Astrocyte (in vitro differentiated cells and primary cell): Measurements from ENCODE around the gene OTUD5. TPM values are rescaled to one million over a fixed set of nuclear protein-coding genes. Genes with fewer than 3 reads are reported as not detected.

Experiments
- DNase-seq: peaks from one replicate; pipeline ENCODE4 v3.0.0-alpha.2; 2010; ENCODE audit warnings: low read depth
- FAIRE-seq: peaks from 2 replicates; lab custom pipeline; 2011; peaks lifted over from hg19 to GRCh38; lab: Jason Lieb, UNC
- H2AFZ ChIP-seq: 2 replicates; pipeline ENCODE4 v1.6.0; 2012; ENCODE audit warnings: low read depth, low read length, inconsistent platforms
- H3K27ac ChIP-seq: 2 replicates; pipeline ENCODE4 v1.5.1; 2011; ENCODE audit warnings: low read depth, low read length, inconsistent platforms
- H3K27me3 ChIP-seq: 2 replicates; pipeline ENCODE4 v1.6.0; 2011; ENCODE audit warnings: low read length, inconsistent platforms; ENCODE audit not compliant: insufficient read depth
- H3K36me3 ChIP-seq: 2 replicates; pipeline ENCODE4 v1.5.1; 2011; ENCODE audit warnings: low read length, inconsistent platforms; ENCODE audit not compliant: insufficient read depth
- H3K4me1 ChIP-seq: 2 replicates; pipeline ENCODE4 v1.5.1; 2011; ENCODE audit warnings: low read length, inconsistent platforms; ENCODE audit not compliant: insufficient read depth
- H3K4me2 ChIP-seq: 2 replicates; pipeline ENCODE4 v1.6.0; 2012; ENCODE audit warnings: low read length, inconsistent platforms
- H3K4me3 ChIP-seq: 2 replicates; pipeline ENCODE4 v1.5.1; 2011; ENCODE audit warnings: low read depth, mild to moderate bottlenecking, low read length, inconsistent platforms; ENCODE audit not compliant: insufficient read depth
- H3K79me2 ChIP-seq: 2 replicates; pipeline ENCODE4 v1.6.0; 2012; ENCODE audit warnings: mild to moderate bottlenecking, low read length, inconsistent platforms; ENCODE audit not compliant: insufficient read depth
- H3K9ac ChIP-seq: 2 replicates; pipeline ENCODE4 v1.6.0; 2012; ENCODE audit warnings: mild to moderate bottlenecking, low read length, inconsistent platforms
- H3K9me3 ChIP-seq: 2 replicates; pipeline ENCODE4 v1.5.1; 2012; ENCODE audit warnings: low read depth, mild to moderate bottlenecking, low read length, inconsistent platforms; ENCODE audit not compliant: insufficient read depth
- H4K20me1 ChIP-seq: 2 replicates; pipeline ENCODE4 v1.6.0; 2012; ENCODE audit warnings: low read length, inconsistent platforms; ENCODE audit not compliant: insufficient read depth
- H3K27ac Mint-ChIP-seq: one replicate; pipeline ENCODE4 v1.8.0; 2021; ENCODE audit warnings: mild to moderate bottlenecking, mixed read lengths; ENCODE audit not compliant: unreplicated experiment
- H3K27me3 Mint-ChIP-seq: one replicate; pipeline ENCODE4 v1.8.0; 2021; ENCODE audit warnings: low read depth, mixed read lengths; ENCODE audit not compliant: unreplicated experiment
- H3K36me3 Mint-ChIP-seq: one replicate; pipeline ENCODE4 v1.8.0; 2021; ENCODE audit warnings: low read depth, mixed read lengths; ENCODE audit not compliant: unreplicated experiment
- H3K4me1 Mint-ChIP-seq: one replicate; pipeline ENCODE4 v1.8.0; 2021; ENCODE audit warnings: low read depth, mixed read lengths; ENCODE audit not compliant: unreplicated experiment
- H3K4me3 Mint-ChIP-seq: one replicate; pipeline ENCODE4 v1.8.0; 2021; ENCODE audit warnings: mild to moderate bottlenecking, moderate library complexity, mixed read lengths; ENCODE audit not compliant: unreplicated experiment
- H3K9me3 Mint-ChIP-seq: one replicate; pipeline ENCODE4 v1.8.0; 2021; ENCODE audit warnings: mild to moderate bottlenecking, mixed read lengths; ENCODE audit not compliant: unreplicated experiment
- EZH2 ChIP-seq: IDR thresholded peaks from 2 replicates; pipeline ENCODE4 v1.6.1; 2012; ENCODE audit warnings: mild to moderate bottlenecking, low read length, inconsistent platforms; ENCODE audit not compliant: insufficient read depth
- total RNA-seq: library from RNA; stranded (reverse); gene quantifications from 2 replicates; pipeline ENCODE4 v1.2.1, GENCODE V29; 2021
- TF ChIP-seq, protein P1 (sequence below): IDR thresholded peaks from 2 replicates; pipeline ENCODE4 v1.5.1; 2011; ENCODE audit warnings: low read depth, mild to moderate bottlenecking, inconsistent platforms, low read length, moderate library complexity; ENCODE audit not compliant: insufficient read depth

OTUD5 gene
- total RNA-seq, 1 donor from 2014 or later = 56.1 TPM

DNA sequence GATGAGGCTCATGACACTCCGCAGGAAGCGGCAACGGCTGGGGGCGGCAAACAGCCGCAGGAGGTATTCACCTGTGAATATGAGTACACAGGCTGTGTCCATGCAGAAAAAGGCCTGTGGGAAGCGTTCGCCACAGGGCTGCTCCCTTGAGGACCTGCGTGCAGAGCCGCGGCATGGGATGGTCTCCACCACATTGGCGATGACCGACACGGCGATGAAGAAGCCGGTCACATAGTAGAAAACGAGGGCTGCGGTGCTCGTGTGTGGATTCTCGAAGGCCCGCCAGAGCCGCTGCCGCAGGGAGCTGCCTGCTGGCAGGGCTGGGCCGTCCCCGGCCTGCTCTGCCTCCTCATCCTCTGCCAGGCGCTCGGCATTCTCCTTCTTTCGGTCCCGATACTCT lies 12.1 kb upstream of the OTUD5 start:
- Mint-ChIP-seq H3K27ac (no peak overlapping the region), H3K36me3 (no peaks in the 10 kb centered on the region), H3K4me3 (no peak overlapping the region), H3K9me3 (no peaks in the 10 kb centered on the region), H3K4me1 (peaks cover 16% of the 10 kb centered on the region), H3K27me3 (no peaks in the 10 kb centered on the region)
- Histone ChIP-seq H3K4me3 (no peak overlapping the region), H3K4me1 (peaks cover 16% of the 10 kb centered on the region), H3K9ac (no peak overlapping the region), H3K36me3 (no peaks in the 10 kb centered on the region), H4K20me1 (no peaks in the 10 kb centered on the region), H3K27ac (no peak overlapping the region), H3K27me3 (no peaks in the 10 kb centered on the region), H3K4me2 (no peak overlapping the region), H3K79me2 (no peaks in the 10 kb centered on the region), H3K9me3 (no peaks in the 10 kb centered on the region), H2AFZ (no peak overlapping the region)
- FAIRE-seq (no peak), DNase-seq (no peak)
- TF ChIP-seq EZH2 = no peak
- TF ChIP-seq, protein P1, sequence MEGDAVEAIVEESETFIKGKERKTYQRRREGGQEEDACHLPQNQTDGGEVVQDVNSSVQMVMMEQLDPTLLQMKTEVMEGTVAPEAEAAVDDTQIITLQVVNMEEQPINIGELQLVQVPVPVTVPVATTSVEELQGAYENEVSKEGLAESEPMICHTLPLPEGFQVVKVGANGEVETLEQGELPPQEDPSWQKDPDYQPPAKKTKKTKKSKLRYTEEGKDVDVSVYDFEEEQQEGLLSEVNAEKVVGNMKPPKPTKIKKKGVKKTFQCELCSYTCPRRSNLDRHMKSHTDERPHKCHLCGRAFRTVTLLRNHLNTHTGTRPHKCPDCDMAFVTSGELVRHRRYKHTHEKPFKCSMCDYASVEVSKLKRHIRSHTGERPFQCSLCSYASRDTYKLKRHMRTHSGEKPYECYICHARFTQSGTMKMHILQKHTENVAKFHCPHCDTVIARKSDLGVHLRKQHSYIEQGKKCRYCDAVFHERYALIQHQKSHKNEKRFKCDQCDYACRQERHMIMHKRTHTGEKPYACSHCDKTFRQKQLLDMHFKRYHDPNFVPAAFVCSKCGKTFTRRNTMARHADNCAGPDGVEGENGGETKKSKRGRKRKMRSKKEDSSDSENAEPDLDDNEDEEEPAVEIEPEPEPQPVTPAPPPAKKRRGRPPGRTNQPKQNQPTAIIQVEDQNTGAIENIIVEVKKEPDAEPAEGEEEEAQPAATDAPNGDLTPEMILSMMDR = no peak

DNA sequence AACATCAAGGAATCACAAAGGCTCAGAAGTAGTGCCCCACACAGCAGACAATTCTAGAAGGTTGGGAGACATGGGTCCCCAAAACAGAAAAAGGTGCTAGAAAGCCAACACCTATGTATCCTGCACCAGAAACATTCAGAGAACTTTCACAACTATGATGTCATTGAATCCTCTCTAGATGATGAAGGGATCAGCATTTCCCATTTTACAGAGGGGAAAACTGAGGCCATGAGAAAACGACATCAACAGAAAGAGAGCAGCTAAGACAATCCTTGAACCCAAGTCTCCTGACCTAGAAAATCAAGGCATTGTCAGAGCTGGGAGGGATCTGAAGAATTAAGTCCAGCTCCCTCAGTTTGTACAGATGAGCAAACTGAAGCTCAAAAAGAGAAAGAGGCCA lies 11.0 kb upstream of the OTUD5 start:
- Histone ChIP-seq H3K79me2 (no peaks in the 10 kb centered on the region), H3K9ac (no peak overlapping the region), H3K4me3 (no peak overlapping the region), H3K4me1 (peaks cover 16% of the 10 kb centered on the region), H2AFZ (no peak overlapping the region), H3K4me2 (no peak overlapping the region), H3K27ac (no peak overlapping the region), H3K27me3 (no peaks in the 10 kb centered on the region), H3K9me3 (no peaks in the 10 kb centered on the region), H3K36me3 (no peaks in the 10 kb centered on the region), H4K20me1 (no peaks in the 10 kb centered on the region)
- H3K4me1 Mint-ChIP-seq = peaks cover 16% of the 10 kb centered on the region
- peak; percentile 47 for FAIRE-seq
- H3K27me3 Mint-ChIP-seq = no peaks in the 10 kb centered on the region
- TF ChIP-seq, protein P1 = no peak
- TF ChIP-seq EZH2 = no peak
- no peak overlapping the region for H3K4me3 Mint-ChIP-seq
- DNase-seq = no peak
- H3K27ac Mint-ChIP-seq = no peak overlapping the region
- H3K9me3 Mint-ChIP-seq = no peaks in the 10 kb centered on the region
- peaks cover 2% of the 10 kb centered on the region for H3K36me3 Mint-ChIP-seq

- Histone ChIP-seq H3K4me1 (peaks cover 13% of the 10 kb centered on the region), H3K27me3 (no peaks in the 10 kb centered on the region), H3K4me3 (no peak overlapping the region), H3K36me3 (no peaks in the 10 kb centered on the region), H3K4me2 (peak overlapping the region; percentile 66), H2AFZ (peak overlapping the region; percentile 18), H3K9ac (peak overlapping the region; percentile 55), H3K9me3 (no peaks in the 10 kb centered on the region), H3K79me2 (no peaks in the 10 kb centered on the region), H3K27ac (no peak overlapping the region), H4K20me1 (no peaks in the 10 kb centered on the region)
- peak; percentile 37 for DNase-seq
- Mint-ChIP-seq H3K27ac (no peak overlapping the region), H3K4me1 (peaks cover 5% of the 10 kb centered on the region), H3K9me3 (no peaks in the 10 kb centered on the region), H3K4me3 (peak overlapping the region; percentile 10), H3K27me3 (no peaks in the 10 kb centered on the region), H3K36me3 (peaks cover 2% of the 10 kb centered on the region)
- no peak for FAIRE-seq
- TF ChIP-seq, protein P1 = no peak
- no peak for TF ChIP-seq EZH2
Observed at GRCh38 chrX:48966796-48967579, 9.6 kb upstream of the OTUD5 start.
